NCI-H2029 (cell line): ENCODE data around the gene EIF2AK3.
A peak's percentile ranks its signal among the peaks of the same experiment; 100 is the strongest.
"Not testable (repeated sequence)": the region's sequence is repeated elsewhere in the genome, so short reads cannot be mapped to it uniquely, and the experiment has no call there.

Source experiments
- DNase-seq: peaks from one replicate; lab custom pipeline; 2025; lab: John Stamatoyannopoulos, UW

EIF2AK3 gene

DNA sequence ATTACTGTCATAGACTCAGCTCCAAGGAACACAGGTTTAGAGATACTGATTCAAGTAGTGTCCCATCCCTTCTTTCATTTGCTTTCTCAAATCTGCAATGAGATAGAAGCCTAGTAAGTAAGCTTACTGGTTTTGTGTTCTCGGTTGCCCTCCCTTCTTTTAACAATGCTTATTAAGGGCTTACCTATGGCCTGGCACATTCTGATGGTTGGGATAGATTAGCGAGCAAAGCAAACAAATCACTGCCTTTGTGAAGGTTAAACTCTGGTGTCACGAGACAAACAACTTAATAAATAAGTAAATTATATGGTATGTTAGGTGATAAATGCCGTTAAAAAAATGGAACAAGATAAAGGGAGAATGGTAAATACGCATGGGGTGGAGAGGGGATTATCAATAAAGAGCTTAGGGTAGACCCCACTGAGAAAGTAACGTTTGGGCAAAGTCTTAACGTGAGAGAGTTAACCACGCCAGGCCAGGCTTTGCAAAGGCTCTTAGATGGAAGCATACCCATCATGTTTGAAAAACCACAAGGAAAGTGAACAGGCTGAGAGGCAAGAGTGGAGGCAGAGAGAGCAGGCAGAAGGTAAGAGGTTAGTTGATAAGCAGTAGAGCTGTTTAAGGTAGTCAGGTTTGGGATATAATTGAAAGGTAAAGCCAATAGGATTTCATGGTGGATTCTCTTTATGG lies 31.0 kb downstream of the EIF2AK3 start:
- DNase-seq: no peak

DNA sequence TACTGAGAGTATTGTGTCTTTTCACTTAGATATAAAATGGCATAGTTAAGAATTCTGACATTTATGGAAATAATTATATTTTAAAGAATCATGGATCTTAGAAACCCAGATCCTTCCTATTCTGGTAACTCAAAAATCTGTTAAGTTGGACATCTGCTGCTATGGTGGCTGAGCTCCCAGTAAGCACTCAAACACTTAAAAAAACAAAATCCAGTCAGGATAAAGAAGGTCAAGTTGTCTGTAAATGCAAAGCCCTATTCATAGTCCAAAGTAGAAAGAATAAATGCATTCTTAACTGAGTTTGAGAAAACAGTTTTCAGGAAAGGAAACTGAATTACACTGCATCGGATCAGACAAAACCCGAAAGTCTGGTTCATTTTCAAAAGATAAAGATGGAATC lies 35.6 kb downstream of the EIF2AK3 start:
- DNase-seq: no peak

DNA sequence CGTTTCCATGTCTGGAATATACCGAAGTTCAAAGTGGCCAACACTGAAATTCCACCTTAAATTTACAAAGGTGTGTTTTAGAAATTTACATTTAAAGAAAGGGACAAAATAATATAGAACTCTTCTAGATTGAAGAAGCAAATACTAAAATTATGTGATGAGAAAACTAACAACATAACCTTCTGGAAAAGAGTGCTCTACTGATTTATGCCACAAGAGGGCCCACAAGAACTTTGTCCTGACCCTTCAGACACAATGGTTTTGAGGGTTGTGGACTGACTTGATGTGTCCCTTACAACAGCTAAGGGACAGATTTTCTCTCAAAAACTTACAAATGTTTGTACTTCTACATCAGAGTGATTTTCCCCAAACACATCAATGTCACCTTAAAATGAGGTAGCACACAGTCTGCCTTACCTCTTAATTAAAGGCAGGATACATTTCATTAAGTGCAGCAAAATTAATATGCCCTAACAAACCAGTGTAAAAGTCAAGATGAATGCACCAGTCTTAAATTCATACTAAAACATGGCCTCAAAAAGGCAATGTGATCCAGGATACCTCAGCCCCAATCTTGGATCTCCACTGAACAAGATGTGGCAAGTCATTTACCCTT lies 36.2 kb downstream of the EIF2AK3 start:
- DNase-seq: peak; percentile 53

DNA sequence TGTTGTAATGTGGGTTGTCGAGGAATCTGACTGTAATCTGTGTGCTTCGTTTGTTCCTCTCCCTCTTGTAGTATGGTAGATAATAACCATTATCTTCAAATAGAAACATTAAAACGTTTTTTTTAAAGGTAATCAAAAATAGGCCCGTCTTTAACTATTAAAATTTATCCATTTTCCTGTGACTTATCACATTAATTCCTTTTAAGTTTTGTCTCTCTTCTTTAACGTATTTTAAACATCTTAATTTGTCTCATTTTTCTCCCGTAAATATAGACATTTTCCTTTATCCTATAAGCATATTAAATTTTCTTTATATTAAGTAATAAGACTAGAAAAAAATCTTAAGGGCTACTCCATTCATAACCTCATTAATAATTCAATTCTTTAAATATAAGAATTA lies 41.3 kb downstream of the EIF2AK3 start:
- DNase-seq: no peak

DNA sequence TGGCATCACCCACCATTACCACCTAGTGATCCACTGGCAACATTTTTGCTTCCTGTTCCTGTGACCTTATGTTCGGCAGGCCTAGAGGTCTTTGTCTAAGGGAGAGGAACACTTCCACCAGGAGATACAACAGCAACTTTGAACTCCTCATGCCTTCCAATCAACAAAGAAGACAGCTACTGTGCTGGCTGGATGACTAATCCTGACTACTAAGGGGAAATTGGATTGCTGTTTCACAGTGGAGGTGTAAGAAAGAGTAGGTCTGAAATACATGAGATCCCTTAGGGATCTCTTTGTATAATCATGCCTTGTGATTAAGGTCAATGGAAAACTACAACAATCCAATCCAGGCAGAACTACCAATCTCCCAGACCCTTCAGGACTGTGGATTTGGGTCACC lies 45.2 kb downstream of the EIF2AK3 start:
- no peak for DNase-seq

DNA sequence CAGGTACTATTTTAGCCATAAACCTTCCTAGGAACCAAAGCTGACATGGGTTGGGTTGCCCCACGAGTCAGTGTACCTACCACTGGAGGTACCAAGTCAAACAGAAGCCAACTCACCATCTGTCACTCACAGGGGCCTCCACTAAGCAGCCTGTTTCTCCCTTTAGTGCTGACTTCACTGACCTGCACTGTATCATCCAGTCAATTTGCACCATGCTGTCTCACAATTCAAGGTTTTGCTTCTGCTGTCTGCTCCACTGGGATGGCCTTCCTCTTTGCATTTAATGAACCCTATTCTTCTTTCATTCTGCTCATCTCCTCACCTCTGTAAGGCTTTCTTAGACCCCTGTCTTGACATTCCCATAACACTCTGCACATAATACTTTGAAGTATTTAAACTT lies 47.2 kb downstream of the EIF2AK3 start:
- DNase-seq: no peak

- DNase-seq: no peak
Observed at GRCh38 chr2:88575630-88576029, 51.6 kb downstream of the EIF2AK3 start.

DNA sequence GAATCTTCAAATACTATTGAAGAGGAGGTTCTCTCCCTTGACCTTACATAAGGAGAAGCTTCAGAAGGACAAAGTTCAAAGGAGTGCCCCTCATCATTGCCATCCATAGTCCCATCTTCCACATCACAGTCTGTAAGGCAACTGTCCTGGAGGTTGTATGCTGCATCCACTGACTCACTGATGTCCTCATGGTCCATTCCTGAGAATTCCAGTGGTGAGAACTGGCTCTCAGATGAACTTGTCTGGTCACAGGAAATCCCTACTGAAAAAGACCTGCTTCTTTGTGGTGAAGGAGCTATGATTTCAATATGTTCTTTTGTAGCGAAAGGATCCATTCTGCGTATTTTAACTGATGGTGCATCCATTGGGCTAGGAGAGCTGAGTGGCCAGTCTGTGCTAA lies 52.2 kb downstream of the EIF2AK3 start:
- DNase-seq: no peak

- DNase-seq: no peak
Observed at GRCh38 chr2:88574445-88574844, 52.8 kb downstream of the EIF2AK3 start.

- DNase-seq: no peak
Observed at GRCh38 chr2:88568179-88568578, 59.1 kb downstream of the EIF2AK3 start.

DNA sequence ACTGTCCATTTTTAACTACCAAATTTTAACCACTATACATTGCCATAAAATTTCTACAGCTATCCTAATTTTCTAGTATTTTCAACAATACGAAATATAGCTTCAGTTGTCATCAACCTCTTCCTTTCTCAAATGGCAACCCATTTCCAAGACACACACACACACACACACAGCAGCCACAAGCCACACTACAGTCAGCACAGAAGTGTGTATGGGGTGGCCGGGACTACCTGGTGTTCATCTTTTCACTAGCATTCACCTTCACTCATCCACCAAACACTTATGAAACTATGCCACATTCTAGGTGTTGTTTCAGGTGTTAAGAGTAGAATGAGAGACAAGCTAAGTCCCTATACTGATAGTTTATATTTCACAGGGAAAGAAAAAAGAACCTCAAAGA lies 62.9 kb downstream of the EIF2AK3 start:
- DNase-seq: no peak

- DNase-seq: no peak
Observed at GRCh38 chr2:88563129-88563528, 64.1 kb downstream of the EIF2AK3 start.

DNA sequence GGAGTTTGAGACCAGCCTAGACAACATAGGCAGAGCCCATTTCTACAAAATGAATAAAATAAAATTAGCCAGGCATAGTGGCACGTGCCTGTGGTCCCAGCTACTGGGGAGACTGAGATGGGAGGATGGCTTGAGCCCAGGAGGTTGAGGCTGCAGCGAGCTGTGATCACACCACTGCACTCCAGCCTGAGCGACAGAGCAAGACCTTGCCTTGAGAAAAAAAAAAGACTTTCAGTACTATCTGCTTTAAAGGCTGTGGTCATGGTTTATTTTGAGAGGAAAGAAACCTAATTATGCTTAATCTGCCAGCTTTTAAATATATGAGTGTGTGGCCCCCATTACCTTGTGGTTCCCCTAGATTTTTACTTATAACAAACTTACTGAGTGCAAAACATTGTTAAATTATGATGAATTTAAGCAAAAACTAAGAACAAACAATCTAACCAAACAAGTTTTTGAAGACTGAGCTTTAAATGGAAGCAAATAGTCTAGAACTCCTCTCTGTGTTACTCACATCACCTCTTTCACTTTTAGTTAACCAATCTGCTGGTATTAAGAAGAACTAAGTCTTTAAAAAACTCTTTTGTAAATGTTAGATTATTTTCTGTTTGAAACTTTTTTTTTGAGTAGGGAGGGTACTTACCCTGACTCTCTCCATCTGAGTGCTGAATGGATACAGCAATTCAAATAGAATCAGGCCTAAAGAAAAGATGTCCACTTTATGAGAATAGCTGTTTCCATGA lies 65.4 kb downstream of the EIF2AK3 start:
- no peak for DNase-seq

- no peak for DNase-seq
Observed at GRCh38 chr2:88560619-88561307, 66.5 kb downstream of the EIF2AK3 start.

GRCh38 chr2:88557290-88557689 lies 70.0 kb downstream of the EIF2AK3 start:
- no peak for DNase-seq

DNA sequence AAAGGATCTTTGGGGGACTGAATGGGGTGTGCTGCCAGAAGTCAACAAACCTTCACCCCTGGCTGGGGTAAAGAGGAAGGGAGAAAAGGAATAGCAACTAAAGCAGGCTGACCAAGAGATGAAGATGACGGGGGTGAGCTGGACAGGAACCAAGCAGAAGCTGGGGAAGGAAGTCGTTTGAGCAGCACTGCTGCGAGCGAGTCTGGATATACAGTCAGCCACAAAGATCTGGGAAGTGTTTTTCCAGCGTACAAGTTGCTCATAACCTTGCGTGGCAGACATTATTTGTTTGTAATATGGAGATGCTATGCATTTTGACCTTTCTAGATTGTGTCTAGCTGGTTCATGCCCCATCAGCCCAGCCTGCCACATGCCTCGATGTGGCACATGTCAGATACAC lies 71.2 kb downstream of the EIF2AK3 start:
- no peak for DNase-seq

DNA sequence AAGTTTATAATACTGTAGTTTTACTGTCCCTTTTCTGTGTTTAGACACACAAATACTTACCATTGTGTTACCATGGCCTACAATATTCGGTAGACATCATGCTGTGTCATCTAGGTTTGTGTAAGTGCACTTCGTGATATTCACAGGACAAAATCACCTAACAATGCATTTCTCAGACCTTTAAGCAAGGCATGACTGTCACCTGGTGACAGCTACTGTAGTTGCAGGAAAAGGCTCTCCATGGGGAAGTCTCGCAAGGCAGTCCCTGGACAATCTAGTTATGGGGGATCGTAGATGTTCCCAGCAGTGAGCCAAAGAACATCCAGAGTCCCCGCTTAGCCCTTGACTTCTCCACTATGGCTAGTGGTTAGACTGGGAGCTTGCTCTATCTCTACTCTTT lies 73.1 kb downstream of the EIF2AK3 start:
- DNase-seq: no peak

DNA sequence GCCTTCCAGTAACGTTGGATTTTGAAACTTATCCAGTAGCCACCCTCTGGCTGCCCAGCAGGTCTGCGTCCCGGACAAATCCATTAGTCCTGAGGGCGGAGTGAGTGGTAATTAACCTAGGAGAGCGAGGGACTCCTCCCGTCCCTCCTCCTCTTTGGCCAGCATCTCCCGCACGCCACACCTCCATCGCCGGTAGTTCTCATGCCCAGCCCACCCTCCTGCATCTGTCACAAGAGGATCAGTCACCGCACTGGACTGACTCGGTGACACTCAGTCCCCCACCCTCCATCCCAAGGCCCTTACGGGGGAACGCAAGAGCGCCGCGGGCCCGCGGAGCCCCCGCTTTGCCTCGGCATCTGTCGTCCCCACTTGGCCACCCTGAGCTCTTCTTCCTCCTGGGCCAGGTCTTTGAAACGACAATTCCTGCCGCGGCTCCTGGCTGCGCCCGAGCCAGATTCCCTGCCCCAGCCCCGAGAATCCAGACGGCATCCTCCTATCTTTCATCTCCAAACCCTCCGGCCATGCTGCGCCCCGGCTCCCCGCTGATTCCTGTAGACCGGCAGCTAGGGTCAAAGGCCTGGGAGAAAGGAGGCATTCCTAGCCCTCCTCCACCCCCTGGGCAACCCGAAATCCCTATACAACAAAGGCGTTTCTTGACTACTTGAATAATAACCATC lies 77.5 kb downstream of the EIF2AK3 start:
- no peak for DNase-seq

DNA sequence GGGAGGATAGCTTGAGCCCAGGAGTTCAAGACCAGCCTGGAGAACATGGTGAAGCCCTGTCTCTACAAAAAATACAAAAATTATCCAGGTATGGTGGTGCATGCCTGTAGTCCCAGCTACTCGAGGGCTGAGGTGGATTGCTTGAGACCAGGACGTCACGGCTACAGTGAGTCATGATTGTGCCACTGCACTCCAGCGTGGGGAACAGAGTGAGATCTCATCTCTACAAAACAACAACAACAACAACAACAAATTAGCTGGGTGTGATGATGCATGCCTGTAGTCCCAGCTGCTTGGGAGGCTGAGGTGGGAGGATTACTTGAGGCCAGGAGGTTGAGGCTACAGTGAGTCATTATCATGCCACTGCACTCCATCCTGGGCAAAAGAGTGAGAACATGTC lies 81.0 kb downstream of the EIF2AK3 start:
- not testable (repeated sequence) for DNase-seq

GRCh38 chr2:88545118-88545517 lies 82.1 kb downstream of the EIF2AK3 start:
- peak; percentile 30 for DNase-seq

DNA sequence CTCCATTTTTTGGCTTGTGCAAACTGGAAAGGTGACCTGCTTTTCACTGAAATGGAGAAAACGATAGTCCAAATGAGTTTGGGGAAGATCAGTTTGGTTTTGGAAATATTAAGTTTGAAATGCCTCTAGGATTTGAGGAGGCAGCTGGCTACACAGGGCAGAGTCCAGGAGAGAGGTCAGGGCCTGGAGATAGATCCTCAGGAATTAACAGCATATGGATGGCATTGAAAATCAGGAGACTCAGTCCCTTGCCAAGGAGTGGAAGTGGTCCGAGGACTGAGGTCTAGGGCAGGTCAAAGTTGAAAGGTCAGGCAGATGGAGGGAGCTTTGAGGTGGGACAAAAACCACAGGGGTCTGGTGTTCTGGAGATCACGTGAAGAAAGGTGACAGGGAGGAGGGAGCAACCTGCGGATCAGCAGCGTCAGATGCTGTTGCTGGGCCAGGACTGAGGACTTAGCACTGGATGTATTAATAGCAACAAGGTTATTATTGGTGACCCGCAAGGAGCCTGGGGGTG lies 83.7 kb downstream of the EIF2AK3 start:
- no peak for DNase-seq

DNA sequence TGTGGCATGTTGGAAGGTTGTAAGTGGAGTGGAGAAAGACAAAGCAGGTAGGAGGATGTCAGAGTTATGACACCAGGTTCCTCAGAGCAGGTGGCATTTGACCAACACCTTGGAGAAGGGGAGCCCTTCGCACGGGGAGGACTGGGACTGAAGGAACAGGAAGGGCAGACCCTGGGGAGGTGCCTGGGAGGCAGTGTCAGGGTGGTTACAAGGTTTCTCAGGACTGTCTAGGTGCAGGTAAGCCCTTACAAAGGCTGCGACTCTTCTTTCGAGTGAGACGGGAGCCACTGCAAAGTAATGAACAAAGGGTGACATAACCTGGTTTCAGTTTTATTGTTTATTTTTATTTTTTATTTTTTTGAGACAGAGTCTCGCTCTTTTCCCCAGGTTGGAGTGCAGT lies 84.6 kb downstream of the EIF2AK3 start:
- DNase-seq: no peak
